Endothelial cell (in vitro differentiated cells): ENCODE results near the gene SNRNP27. TPM values are rescaled to one million over a fixed set of nuclear protein-coding genes. Genes with fewer than 3 reads are reported as not detected.

Experiments
- DNase-seq: peaks from one replicate; pipeline ENCODE4 v3.0.0; 2021; ENCODE audit warnings: low spot score
- H3K27ac Mint-ChIP-seq: one replicate; pipeline ENCODE4 v1.8.0; 2021; ENCODE audit warnings: mixed read lengths, inconsistent platforms; ENCODE audit not compliant: unreplicated experiment
- H3K27me3 Mint-ChIP-seq: one replicate; pipeline ENCODE4 v1.8.0; 2021; ENCODE audit warnings: mild to moderate bottlenecking, moderate library complexity, mixed read lengths, inconsistent platforms; ENCODE audit not compliant: unreplicated experiment
- H3K36me3 Mint-ChIP-seq: one replicate; pipeline ENCODE4 v1.8.0; 2021; ENCODE audit warnings: mild to moderate bottlenecking, low read depth, mixed read lengths, inconsistent platforms; ENCODE audit not compliant: unreplicated experiment
- H3K4me1 Mint-ChIP-seq: one replicate; pipeline ENCODE4 v1.8.0; 2021; ENCODE audit warnings: mild to moderate bottlenecking, mixed read lengths, inconsistent platforms; ENCODE audit not compliant: unreplicated experiment
- H3K4me3 Mint-ChIP-seq: one replicate; pipeline ENCODE4 v1.8.0; 2021; ENCODE audit warnings: mild to moderate bottlenecking, mixed read lengths, inconsistent platforms; ENCODE audit not compliant: unreplicated experiment
- H3K9me3 Mint-ChIP-seq: one replicate; pipeline ENCODE4 v1.8.0; 2021; ENCODE audit warnings: mixed read lengths, inconsistent platforms; ENCODE audit not compliant: unreplicated experiment
- total RNA-seq: library from RNA; stranded (reverse); fragmentation: NEBNext Ultra II Directional; extraction: Animal tissue kit (Norgen Biotek cat#: 25700); gene quantifications from one replicate; pipeline ENCODE4 v1.2.1, GENCODE V29; 2021; ENCODE audit not compliant: unreplicated experiment
- TF ChIP-seq, protein P1 (sequence below): fragments of 200-600 bp; sonication (generic); IDR thresholded peaks from one replicate; pipeline ENCODE4 v1.5.0; 2021; ENCODE audit warnings: antibody characterized with exemption; ENCODE audit not compliant: unreplicated experiment

SNRNP27 gene
- total RNA-seq, 1 donor from 2014 or later: 37.0 TPM

DNA sequence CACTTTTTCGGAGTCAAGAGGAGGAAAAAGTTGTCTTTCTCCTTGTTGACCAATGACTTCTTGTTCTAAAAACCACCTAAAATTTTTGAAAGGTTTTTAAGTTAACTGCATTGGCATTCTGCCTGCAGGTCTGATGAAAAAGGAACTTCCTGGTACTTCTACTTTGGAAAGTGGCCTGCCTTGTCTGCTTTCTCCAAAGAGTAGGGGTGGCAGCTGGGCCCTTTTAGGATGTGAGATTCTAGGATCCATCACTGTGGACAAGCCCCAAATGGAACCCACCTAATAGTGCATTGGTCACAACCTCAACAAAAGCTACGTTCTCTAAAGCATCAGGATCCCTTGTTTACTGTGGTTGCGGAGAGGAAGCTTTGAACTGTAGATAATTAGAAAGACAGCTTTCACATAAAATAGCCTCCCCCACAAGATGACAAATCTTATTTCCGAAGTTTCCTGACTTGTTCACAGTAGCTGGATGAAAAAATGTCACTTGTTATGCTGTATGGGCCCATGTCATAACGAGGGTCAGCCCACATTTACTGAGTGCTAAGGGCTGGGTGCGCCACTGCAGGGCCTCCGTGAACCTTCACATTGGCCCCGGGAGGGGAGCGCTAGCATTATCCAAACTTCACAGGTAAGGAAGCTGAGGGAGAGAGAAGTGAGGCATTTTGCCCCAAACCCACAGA, 50.2 kb downstream of the SNRNP27 start:
- Mint-ChIP-seq H3K9me3 (no peaks in the 10 kb centered on the region), H3K27me3 (peaks cover 4% of the 10 kb centered on the region), H3K27ac (no peak overlapping the region), H3K4me1 (peaks cover 6% of the 10 kb centered on the region), H3K36me3 (peaks cover 7% of the 10 kb centered on the region), H3K4me3 (no peak overlapping the region)
- TF ChIP-seq, protein P1, sequence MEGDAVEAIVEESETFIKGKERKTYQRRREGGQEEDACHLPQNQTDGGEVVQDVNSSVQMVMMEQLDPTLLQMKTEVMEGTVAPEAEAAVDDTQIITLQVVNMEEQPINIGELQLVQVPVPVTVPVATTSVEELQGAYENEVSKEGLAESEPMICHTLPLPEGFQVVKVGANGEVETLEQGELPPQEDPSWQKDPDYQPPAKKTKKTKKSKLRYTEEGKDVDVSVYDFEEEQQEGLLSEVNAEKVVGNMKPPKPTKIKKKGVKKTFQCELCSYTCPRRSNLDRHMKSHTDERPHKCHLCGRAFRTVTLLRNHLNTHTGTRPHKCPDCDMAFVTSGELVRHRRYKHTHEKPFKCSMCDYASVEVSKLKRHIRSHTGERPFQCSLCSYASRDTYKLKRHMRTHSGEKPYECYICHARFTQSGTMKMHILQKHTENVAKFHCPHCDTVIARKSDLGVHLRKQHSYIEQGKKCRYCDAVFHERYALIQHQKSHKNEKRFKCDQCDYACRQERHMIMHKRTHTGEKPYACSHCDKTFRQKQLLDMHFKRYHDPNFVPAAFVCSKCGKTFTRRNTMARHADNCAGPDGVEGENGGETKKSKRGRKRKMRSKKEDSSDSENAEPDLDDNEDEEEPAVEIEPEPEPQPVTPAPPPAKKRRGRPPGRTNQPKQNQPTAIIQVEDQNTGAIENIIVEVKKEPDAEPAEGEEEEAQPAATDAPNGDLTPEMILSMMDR: no peak
- DNase-seq: no peak

DNA sequence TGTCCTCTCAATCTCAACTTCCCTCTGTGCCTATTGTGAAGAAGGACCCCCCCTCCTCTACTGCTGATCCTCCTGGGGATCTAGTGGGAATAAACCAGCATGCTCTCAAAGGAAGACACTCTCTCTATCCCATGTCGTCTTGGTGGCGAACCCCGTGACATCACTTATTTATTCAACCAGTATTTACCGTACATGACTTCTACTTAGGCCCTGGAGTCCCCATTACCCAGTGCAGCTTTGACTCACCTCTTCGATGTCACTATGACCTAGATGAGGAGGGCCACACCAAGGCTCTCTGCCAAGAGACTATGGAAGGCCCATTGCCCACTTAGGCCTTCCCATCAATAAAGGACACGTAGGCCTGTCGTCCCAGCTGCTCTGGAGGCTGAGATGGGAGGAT, 51.0 kb downstream of the SNRNP27 start:
- TF ChIP-seq, protein P1: no peak
- Mint-ChIP-seq H3K9me3 (no peaks in the 10 kb centered on the region), H3K27me3 (peaks cover 5% of the 10 kb centered on the region), H3K4me1 (peaks cover 6% of the 10 kb centered on the region), H3K36me3 (peaks cover 4% of the 10 kb centered on the region), H3K27ac (no peak overlapping the region), H3K4me3 (no peak overlapping the region)
- DNase-seq: no peak

- Mint-ChIP-seq H3K4me3 (no peak overlapping the region), H3K36me3 (peaks cover 4% of the 10 kb centered on the region), H3K27ac (no peak overlapping the region), H3K4me1 (peaks cover 6% of the 10 kb centered on the region), H3K27me3 (peaks cover 5% of the 10 kb centered on the region), H3K9me3 (no peaks in the 10 kb centered on the region)
- no peak for DNase-seq
- TF ChIP-seq, protein P1: no peak
These were observed 51.7 kb downstream of the SNRNP27 start for GRCh38 chr2:69945441-69945840.

DNA sequence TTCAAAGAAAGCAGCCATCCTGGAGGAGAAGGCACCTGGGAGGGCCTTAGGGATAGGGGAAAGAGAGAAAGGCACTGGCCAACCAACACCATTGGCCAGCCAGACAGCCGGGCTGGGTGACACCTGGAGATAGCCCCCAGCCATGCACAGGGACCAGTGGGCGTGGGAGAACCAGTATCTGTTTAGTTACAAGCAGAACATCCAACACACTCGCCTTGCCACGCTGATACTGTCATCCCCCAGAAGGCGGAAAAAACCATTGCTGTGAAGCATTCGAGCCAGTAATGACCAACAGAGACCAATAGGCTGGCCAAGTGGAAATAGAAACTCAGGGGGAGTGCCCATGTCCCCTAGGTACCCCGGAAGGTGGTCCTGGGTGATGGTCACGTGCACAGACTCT, 52.2 kb downstream of the SNRNP27 start:
- no peak overlapping the region for H3K27ac Mint-ChIP-seq
- no peak overlapping the region for H3K4me3 Mint-ChIP-seq
- DNase-seq: no peak
- no peaks in the 10 kb centered on the region for H3K9me3 Mint-ChIP-seq
- H3K27me3 Mint-ChIP-seq: peaks cover 5% of the 10 kb centered on the region
- peaks cover 6% of the 10 kb centered on the region for H3K4me1 Mint-ChIP-seq
- peaks cover 4% of the 10 kb centered on the region for H3K36me3 Mint-ChIP-seq
- TF ChIP-seq, protein P1: no peak
